HUDEP-2 (cell line): ENCODE data around the gene GLA.

Experiments used
- DNase-seq, 76 experiments: peaks; one replicate each; lab custom pipeline; 2025; ENCODE audit not compliant: unreplicated experiment in 76 of 76; lab: John Stamatoyannopoulos, UW

The GLA gene

DNA sequence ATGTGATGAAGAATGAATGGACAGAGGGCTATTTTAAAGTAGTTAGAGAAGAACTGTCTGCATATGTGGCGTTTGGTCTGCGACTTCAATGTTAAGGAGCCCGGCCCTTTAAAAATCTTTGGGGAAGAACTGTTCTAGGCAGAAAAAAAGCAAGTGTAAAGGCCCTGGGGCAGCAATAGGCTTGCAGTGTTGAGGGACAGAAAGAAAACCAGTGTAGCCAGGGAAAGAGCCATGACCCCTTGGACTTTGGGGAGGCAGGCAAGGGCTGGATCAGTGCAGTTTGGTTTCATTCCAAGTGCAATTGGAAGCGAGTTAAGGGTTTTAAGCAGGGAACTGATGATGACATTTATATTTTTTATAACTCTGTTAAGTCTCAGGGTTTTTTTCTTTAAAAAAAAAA is 7.9 kb downstream of the GLA start:
- no peak for DNase-seq

DNA sequence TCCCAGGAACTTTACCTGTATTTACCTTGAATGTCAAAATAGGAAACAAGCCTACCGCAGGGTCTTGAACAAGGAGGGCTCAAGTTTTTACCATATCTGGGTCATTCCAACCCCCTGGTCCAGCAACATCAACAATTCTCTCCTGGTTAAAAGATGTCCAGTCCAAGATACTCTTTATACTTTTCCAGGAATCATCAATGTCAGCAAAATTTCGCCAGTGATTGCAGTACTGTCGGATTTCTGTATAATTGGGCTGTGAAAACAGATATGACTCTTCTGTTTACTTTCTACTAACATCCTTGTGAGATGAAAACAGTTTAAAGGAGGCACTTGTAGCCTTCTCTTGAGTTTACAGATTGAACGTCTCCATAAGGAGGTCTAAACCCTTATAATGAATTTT is 9.0 kb downstream of the GLA start:
- DNase-seq, result no peak

DNA sequence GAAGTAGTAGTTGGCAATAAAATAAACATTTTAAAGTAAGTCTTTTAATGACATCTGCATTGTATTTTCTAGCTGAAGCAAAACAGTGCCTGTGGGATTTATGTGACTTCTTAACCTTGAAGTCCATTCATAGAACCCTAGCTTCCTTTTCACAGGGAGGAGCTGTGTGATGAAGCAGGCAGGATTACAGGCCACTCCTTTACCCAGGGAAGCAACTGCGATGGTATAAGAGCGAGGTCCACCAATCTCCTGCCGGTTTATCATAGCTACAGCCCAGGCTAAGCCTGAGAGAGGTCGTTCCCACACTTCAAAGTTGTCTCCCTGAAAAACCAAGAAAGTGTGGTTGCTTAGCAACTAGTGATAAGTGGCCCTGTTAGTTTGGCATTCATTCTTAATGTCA is 9.9 kb downstream of the GLA start:
- DNase-seq, result peak in 1 of 76 experiments; percentile 0

GRCh38 chrX:101395789-101396188 is 11.9 kb downstream of the GLA start:
- DNase-seq, result peak in 3 of 76 experiments; percentile 3 to 9 (median 8)

DNA sequence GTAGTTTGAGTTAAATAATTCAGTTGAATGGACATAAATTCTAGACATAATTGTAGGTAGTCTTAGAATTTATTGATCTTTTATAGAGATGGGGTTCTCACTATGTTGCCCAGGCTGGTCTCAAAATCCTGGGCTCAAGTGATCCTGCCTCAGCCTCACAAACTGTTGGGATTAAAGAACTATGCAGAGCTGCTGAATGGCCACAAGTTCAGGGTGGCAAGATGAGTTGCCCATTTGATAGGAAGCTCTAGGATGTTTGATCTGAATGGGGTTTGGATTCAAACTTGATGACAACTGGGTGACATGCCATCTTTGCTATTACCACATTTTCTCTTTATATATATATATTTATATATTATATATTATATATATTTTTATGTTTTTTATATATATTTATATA is 13.4 kb downstream of the GLA start:
- DNase-seq, result no peak

GRCh38 chrX:101393530-101394305 is 14.0 kb downstream of the GLA start:
- DNase-seq, result no peak

GRCh38 chrX:101391831-101392230 is 15.9 kb downstream of the GLA start:
- no peak for DNase-seq

DNA sequence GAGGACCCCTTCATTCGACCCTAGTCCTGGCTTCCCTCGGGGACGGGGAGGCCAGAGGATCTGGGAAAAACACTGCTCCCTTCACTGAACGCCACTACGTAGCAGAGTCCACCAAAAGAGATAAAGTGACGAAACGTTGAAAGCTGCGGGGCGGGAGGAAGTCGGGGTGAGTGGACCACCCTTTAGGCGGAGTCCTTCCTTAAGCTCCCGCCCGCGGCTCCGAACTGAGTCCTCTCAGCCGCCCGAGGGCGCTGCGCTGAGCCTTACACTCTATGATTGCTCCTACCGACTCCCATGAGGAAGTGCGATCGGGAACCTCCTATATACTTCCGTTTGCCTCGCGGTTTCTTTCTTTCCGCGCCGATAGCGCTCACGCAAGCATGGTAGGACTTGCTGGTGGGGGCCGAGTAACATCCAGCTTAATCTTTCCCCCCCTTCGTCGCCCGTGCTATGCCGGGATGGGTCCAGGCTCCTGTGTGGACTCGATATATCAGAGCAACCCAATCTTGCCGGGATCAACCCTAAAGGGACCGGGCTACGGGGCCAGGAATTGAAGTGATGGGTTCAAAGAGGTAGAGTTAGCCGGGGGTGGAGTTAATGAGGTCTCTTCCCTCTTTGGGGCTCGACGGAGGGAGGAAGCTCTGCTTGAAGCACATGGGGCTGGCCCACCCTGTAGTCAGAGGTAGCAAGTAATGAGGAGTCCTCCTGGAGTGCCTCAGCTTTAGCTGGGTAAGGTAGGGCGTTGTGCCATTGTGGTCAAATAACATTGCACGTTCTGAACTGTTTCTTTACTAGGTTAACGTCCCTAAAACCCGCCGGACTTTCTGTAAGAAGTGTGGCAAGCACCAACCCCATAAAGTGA is 16.8 kb downstream of the GLA start, which contains the start of gene RPL36A:
Gene RPL36A, plus strand, starts transcription at position 348 of the 862 bp plus-strand sequence. Its CDS starts 33 bp downstream, at position 381.
- peak; percentile 2 to 93 (median 77) for DNase-seq

DNA sequence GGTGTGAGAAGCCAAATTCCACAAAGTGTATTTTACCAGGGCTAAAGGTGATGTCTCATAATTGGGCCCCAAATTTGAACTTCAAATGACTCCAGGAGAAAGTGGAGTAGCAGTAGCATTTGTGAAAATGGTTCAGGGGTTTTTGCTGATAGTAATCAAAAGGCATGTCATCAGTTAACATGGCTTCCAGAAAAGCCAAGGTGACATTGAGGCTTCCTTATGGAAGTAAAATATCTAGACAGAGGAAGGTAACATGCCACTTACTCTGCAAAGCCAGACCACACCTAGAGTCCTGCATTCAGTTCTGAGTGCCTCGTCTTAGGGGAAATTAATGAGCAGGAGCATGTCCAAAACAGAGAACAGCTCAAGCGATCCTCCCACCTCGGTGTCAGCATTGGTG is 19.1 kb downstream of the GLA start:
- DNase-seq, result no peak

DNA sequence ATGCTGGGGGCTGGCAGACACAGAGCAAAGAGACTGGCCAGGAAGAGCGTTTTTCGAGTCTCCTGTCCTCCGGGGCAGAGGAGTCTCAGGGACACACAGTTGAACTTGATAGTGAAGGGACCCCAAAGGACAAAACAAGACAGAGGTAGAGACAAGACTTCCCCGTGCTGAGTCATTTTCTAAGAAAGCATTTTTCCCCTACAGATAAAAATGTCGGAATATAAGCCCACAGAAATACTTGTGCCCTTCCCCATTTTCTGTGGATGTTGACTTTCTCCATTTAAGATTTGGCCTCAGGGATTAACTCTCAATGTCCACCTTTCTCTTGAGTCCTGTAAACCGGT is 21.2 kb downstream of the GLA start:
- peak in 1 of 76 experiments; percentile 23 for DNase-seq

DNA sequence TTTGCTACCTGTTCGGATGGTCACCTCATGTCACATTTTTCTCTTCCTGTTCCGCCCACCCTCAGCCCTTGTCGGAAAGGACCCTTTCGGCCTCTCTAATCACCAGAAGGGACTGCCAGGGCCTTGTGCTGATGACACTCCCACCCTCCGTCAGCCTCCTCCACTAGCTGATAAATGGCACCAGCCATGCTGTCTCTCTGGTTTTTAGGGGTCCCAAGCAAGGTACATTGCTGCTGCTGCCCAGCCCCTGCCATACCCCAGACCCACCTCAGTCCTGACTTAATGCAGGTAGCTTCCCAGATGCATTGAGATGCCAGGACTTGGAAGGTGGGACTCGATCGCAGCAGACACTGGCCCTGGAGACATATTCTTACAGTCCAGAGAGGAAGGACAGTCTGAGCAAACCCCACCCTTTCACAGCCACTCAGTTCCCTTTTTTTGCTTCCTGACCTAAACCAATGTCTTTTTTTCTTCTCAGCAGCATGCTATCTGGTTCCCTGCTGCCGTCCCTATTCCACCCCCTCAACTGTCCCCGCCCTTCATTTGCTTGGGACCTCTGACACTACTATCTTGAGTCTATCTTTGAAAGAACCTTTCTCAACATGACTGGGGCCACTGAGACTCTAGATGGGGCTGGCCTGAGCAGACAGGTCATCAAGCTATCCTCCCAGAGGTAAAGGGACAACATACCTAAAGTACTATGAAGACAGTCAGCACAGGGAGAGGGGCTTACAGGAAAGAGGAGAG is 21.8 kb downstream of the GLA start, which contains the start of gene BTK:
Gene BTK, minus strand, starts transcription at position 397 of the 747 bp plus-strand sequence. CDS start 10,907 bp downstream, outside the sequence.
- DNase-seq, result peak in 73 of 76 experiments; percentile 1 to 77 (median 47)

GRCh38 chrX:101385026-101385684 is 22.6 kb downstream of the GLA start:
- DNase-seq, result peak in 8 of 76 experiments; percentile 0 to 11 (median 2)

- DNase-seq, result peak in 1 of 76 experiments; percentile 13
These were observed 24.0 kb downstream of the GLA start for GRCh38 chrX:101383679-101384205.

GRCh38 chrX:101377547-101377946 is 30.2 kb downstream of the GLA start:
- no peak for DNase-seq

DNA sequence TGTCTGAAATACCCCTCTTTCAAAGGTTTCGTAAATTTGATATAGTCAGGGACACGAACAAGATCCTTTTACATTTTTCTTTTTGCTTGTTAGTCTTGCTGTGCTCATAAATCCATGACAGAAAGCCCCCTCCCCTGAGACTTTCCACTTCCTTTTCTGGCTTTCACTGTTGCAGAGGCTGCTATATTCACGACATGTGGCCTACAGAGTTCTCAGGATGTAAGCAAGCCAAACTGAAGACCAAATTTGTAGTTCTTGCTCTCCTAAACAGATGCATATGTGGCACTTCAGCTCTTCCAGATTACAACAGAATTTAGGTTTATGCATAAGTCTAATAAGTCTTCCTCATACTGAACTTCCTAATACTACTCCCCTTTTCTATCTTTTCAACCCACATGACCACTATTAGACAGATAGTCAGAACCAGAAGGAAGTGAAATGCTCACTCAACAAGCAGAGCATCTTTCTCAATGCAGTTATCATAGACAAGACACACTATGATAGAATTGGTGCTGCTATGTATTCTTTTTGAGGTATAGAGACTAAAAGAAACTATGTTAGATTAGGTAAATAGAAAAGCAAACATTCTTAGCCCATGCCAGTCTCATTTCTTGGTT is 36.7 kb downstream of the GLA start:
- DNase-seq, result no peak

DNA sequence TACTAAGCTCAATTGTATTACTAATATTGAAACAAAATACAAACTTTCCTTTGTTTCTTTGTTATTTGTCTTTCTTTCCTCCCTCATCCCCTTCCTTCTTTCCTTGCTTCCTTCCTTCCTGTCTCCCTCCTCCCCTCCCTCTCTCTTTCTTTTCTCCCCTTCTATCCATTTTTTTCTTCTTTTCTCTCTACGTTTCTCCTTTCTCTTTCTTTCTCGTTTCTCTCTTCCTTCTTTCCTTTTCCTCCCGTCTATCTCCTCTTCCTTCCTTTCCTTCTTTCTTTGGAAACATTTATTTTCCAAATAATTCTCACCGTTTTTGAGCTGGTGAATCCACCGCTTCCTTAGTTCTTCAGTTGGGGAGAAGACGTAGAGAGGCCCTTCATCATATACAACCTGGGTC is 38.0 kb downstream of the GLA start:
- DNase-seq, result no peak

DNA sequence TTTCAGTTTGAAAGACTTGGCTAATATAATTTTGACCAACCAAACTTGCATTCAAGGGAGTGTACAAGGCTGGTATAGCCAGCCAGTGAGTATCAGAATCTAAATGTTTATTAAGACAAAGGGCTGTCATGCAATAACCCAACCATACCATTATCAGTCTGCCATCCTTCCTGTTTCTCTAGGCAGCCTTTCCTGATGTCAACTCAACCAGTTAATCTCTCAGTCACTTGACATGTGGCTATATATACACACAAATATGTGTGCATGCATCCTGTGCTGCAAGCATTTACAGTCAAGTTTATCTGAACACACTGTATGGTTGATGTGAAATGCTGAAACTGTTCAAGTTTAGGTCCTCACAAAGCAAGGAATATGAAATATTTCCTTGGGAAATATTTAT is 38.9 kb downstream of the GLA start:
- DNase-seq, result no peak

GRCh38 chrX:101365301-101365795 is 42.4 kb downstream of the GLA start:
- no peak for DNase-seq

- DNase-seq, result peak in 26 of 76 experiments; percentile 0 to 23 (median 2)
These were observed 45.0 kb downstream of the GLA start for GRCh38 chrX:101362757-101363156.
